NCI-H2029 (cell line): ENCODE measurements around the gene ADCY5.

Experiments used
- DNase-seq: peaks from one replicate; lab custom pipeline; 2025; lab: John Stamatoyannopoulos, UW

Gene ADCY5

GRCh38 chr3:123429362-123430125, 19.3 kb downstream of the ADCY5 start:
- DNase-seq: no peak

- DNase-seq: no peak
These were observed 23.7 kb downstream of the ADCY5 start for GRCh38 chr3:123424999-123425712.

DNA sequence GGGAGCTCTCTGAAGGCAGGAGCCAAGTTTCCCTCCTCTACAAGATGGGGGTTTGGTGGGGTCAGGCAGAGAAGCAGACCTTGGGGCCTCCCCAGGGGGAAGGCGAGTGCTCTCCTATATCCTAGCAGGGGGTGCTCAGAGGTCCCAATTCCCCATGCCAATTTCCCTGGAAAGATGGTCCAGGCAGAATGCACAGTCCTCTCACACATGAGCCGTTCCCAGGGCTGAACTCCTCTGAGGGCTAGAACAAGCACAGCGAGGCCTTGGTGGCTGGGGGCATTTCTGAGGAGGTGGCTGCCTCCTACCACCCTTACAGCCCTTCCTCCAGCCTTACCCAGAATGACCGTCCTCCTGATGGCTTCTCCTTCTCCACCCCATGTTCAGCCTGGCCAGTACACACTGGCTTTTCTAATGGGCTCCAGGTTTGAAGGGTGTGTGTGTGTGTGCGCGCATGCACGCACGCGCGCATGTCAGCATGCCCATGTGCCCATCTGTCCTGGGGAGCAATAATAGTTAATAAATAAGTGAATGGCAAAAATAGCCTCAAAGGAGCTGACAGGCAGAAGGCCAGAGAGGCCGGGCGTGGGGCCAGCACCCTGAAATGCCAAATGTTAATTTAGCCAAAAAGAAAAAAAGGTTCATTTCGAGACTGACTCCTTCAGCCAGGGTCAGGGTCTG, 24.4 kb downstream of the ADCY5 start:
- no peak for DNase-seq

GRCh38 chr3:123423806-123424205, 25.1 kb downstream of the ADCY5 start:
- DNase-seq: no peak

- DNase-seq: no peak
These were observed 25.9 kb downstream of the ADCY5 start for GRCh38 chr3:123423031-123423430.

DNA sequence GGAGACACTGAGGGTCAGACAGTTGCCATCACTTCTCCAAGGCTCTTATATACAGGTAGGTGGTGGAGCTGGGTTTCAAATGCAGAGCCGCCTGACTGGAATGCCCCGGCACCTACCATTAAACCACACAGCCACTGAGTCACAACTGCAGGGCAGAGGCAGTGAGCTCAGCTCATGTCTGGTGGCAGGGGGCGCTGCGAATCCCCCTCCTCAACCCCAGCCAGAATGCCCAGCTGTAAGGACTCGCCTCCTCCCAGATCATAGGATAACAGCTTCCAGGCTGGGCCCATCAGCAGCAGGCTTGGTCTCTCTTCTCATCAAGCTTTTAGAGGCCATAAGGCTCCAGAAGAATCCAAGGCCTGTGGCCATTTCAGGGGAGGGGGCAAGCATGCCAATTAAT, 26.4 kb downstream of the ADCY5 start:
- DNase-seq: no peak

- DNase-seq: peak; percentile 87
These were observed 27.3 kb downstream of the ADCY5 start for GRCh38 chr3:123421353-123422174.

GRCh38 chr3:123420416-123420968, 28.4 kb downstream of the ADCY5 start:
- DNase-seq: no peak

DNA sequence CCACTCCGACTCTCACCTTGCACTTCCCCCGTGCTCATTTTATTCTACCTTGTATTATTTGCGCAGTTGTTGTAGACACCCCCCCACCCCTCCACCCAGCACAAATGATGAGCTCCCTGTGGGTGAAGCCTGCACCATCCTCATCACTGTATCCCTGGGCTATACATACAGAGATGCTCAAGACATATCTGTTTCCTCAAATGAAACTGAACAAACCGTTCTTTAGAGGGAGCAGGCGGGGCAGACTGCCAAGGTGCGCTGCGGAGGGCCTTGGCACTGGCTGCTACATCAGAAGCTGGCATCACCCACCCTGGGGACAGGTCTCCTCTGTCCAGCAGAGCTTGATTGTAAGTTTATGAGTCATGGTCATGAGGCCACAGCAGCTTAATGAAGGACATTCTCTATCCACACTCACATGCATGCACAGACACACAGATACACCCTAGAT, 29.0 kb downstream of the ADCY5 start:
- DNase-seq: peak; percentile 27

- DNase-seq: no peak
These were observed 29.6 kb downstream of the ADCY5 start for GRCh38 chr3:123419181-123419849.

DNA sequence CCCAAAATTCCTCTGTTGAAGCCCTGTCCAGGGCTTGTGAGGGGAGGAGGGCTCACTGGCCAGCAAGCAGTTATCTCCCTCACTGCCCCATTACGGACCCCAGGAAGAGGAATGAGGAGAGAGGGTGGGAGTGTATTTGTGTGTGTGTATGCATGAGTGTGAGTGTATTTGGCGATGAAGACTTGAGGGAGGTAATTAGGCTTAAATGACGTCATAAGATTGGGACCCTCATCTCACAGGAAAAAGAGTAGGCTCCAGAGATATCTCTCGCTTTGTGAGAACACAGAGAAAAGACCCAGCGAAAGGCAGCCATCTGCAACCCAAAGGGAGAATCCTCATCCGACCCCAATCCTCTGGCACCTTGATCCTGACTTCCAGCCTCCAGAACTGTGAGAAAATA, 32.2 kb downstream of the ADCY5 start:
- no peak for DNase-seq

DNA sequence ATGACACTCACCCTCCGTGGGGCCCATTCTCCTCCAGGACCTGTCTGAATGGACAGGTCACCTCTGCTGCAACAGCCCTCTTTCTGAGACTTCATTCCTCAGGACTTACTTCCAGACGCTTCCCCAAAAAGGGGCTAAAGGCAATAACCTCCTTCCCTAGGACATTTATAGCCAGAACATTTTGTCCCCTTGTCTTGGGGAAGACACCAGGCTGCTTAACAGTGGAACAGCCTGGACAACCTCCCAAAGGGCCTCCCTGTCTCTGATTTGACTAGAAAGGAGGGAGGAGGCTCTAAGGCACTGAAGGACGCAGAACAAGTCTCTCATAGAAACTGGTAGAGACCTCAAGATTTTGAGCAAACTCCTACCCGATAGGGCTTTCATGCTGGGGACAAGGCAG, 32.7 kb downstream of the ADCY5 start:
- no peak for DNase-seq

DNA sequence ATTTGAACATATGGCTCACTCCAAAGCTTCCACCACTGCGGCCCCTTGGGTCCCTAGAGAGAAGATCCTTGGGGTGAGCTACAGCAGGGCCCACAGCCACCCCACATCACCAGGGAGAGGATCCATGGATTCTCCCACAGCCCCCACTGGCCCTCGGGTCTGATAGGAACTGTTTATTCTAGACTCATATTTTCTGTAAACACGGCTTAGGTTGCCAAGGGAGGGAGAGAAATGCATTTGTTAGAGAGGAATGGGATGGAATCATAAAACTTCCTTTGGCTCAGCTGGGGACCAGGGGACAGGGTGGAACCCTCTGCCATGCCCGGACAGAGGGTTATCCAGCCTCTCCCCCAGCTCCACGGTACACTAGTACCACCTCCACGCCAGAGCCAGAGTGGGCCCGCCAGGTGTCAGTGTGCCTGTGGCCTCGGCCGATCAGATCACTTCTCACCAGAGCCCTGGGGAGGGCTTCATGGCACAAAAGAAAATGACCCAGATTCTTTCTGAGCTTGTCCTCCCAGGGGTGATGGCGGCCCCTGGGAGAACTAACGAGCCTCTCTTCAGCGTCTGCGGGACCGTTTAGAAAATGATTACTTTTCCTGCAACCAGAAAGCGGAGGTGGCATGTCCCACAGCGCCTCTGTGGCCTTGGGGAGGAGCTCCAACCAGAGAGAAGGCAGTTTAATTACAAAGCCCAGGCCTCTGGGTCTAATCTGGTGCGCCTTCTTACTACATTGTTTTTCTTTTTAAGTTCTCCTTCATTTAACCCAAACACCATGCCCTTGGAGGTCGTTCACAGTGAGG, 33.7 kb downstream of the ADCY5 start:
- DNase-seq: no peak

DNA sequence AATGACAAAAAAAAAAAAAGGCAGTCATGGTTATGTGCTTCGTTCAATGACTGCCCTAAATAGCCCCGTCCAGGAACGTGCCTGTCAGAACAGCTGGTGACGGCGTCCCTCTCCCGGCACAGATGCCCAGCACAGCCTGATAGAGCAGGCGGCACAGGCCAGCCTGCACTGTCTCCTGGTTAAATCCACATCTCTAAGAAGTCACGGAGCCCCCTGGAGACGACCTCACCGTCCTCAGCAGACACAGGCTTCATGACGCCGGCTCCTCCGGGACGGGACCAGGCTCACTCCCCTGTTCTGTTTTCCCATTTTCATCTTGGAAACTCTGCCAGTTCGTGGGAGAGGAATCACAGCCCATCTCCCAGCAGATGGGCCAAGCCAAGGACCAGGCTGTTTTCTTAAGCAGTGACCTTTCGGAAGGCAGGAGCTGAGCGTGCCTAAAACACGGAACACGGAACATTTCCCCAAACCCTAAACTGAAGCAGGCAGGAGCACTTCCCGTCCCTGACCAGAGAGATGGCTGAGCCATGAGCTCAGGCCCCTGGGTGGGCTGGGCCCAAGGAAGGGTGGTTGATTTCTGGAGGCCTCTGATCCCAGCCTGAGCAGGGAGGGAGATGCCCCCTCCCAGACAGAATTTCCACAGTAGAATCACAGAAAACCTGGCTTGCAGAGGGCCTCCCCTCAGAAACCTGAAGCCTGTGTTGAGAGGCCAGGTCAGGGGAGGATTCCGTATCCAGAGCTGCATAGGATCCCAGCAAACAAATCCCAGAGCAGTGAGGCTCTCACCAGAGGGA, 35.9 kb downstream of the ADCY5 start:
- no peak for DNase-seq

DNA sequence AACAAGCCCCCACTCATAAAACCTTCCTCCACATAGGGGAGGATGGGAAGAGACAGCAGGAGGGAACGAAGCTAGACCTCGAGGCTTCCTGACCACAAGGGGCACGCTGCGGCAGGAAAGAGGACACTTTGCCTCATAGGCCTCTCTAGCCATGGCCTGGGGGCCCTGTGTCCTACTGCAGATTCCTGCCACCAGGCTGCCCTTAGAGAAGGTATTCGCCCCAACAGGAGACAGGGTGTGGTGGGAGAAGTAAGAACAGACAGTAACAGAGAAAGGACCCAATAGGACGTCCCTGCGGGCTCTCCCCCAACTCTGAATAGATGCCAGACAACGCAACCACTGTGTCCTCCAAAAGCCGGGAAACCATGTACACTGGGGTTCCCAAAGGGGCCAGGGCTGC, 36.8 kb downstream of the ADCY5 start:
- no peak for DNase-seq

DNA sequence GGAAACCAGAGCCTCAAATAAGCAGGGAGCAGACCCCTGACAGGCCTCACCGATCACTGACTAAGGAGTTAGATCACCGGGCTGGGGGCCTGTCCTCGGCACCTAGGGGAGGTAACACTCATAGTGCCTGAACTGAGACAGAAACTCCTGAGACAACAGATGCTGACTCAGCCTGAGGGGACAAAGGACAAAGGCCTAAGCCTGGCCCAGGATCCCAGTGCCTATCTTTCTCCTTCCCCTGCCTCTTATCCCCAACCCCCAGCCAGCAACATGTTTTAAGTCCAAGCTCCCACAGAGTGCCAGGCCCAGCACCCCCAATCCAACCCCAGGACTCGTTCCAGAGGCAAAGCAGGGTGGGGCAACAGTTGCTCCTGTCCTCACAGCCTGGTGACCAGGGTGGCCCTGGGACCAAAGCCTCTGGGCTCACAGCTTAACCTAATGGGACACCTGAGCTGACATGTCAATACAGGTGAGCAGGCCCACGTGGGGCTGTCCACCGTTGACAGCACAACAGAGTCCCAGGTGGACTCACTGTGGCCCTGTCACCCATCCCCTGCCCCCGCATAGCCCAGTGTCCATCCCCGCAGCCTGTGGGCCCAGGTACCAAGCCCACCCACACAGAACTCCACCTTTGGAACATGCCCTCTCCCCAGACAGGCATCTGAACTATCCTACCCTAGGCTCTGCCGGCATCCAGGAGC, 37.4 kb downstream of the ADCY5 start:
- DNase-seq: no peak

GRCh38 chr3:123410149-123410515, 38.8 kb downstream of the ADCY5 start:
- no peak for DNase-seq

- no peak for DNase-seq
These were observed 39.3 kb downstream of the ADCY5 start for GRCh38 chr3:123409443-123410148.
